Karpas-422 (cell line): ENCODE measurements around the gene TXNDC2. TPM values are rescaled to one million over a fixed set of nuclear protein-coding genes. Genes with fewer than 3 reads are reported as not detected.

Source experiments
- DNase-seq: peaks from one replicate; pipeline ENCODE4 v3.0.0-alpha.2; 2015
- H2AFZ ChIP-seq: fragments of 200-600 bp; sonication (generic); 2 replicates; pipeline ENCODE4 v1.6.1; 2014; ENCODE audit warnings: antibody characterized with exemption, low read length, mixed read lengths
- H3K27ac ChIP-seq: fragments of 200-600 bp; sonication (generic); 2 replicates; pipeline ENCODE4 v1.5.1; 2014; ENCODE audit warnings: mild to moderate bottlenecking, low read length, moderate library complexity
- H3K27me3 ChIP-seq: fragments of 200-600 bp; sonication (generic); 2 replicates; pipeline ENCODE4 v1.6.1; 2014; ENCODE audit warnings: low read length, mixed read lengths
- H3K36me3 ChIP-seq: fragments of 200-600 bp; sonication (generic); 2 replicates; pipeline ENCODE4 v1.6.1; 2014; ENCODE audit warnings: low read length, mixed read lengths; ENCODE audit not compliant: insufficient read depth
- H3K4me1 ChIP-seq: fragments of 200-600 bp; sonication (generic); 2 replicates; pipeline ENCODE4 v1.6.1; 2014; ENCODE audit warnings: mild to moderate bottlenecking, low read length, mixed read lengths
- H3K4me2 ChIP-seq: fragments of 200-600 bp; sonication (generic); 2 replicates; pipeline ENCODE4 v1.6.1; 2014; ENCODE audit warnings: low read length, low read depth, mild to moderate bottlenecking; ENCODE audit not compliant: poor library complexity, severe bottlenecking
- H3K4me3 ChIP-seq: fragments of 200-600 bp; sonication (generic); 2 replicates; pipeline ENCODE4 v1.5.1; 2014; ENCODE audit warnings: mild to moderate bottlenecking, antibody characterized with exemption, low read length, mixed read lengths
- H3K79me2 ChIP-seq: fragments of 200-600 bp; sonication (generic); 2 replicates; pipeline ENCODE4 v1.6.1; 2014; ENCODE audit warnings: mild to moderate bottlenecking, low read length, mixed read lengths
- H3K9ac ChIP-seq: fragments of 200-600 bp; sonication (generic); 2 replicates; pipeline ENCODE4 v1.6.0; 2014; ENCODE audit warnings: low read length
- H3K9me2 ChIP-seq: fragments of 200-600 bp; sonication (generic), shearing (Covaris generic); replicated peaks from 2 replicates; pipeline ENCODE4 v1.6.0; 2014; ENCODE audit warnings: mild to moderate bottlenecking, low read length, moderate library complexity; ENCODE audit not compliant: insufficient read depth
- H3K9me3 ChIP-seq: fragments of 300-700, 200-600 bp; sonication (generic); 2 replicates; pipeline ENCODE4 v1.6.1; 2014; ENCODE audit warnings: low read length, mixed read lengths
- H4K20me1 ChIP-seq: fragments of 200-600 bp; sonication (generic); 2 replicates; pipeline ENCODE4 v1.6.1; 2014; ENCODE audit warnings: mild to moderate bottlenecking, antibody characterized with exemption, low read length, low read depth; ENCODE audit not compliant: insufficient read depth
- total RNA-seq: library from RNA; depleted of rRNA; stranded (reverse); fragments of >200 nt; shearing (Covaris generic); gene quantifications from 2 replicates; pipeline ENCODE4 v1.2.3, GENCODE V29; 2014; ENCODE audit warnings: low replicate concordance

Gene TXNDC2
- total RNA-seq, 1 experiment from 2014 or later = not detected

GRCh38 chr18:9865764-9866490 lies 19.8 kb upstream of the TXNDC2 start:
- no peaks in the 10 kb centered on the region for H3K27me3 ChIP-seq
- H3K36me3 ChIP-seq = no peaks in the 10 kb centered on the region
- no peaks in the 10 kb centered on the region for H3K9me3 ChIP-seq
- no peak overlapping the region for H3K4me3 ChIP-seq
- no peak overlapping the region for H2AFZ ChIP-seq
- H3K4me1 ChIP-seq = peaks cover 11% of the 10 kb centered on the region
- no peak for DNase-seq
- no peak overlapping the region for H3K27ac ChIP-seq
- H3K9ac ChIP-seq = no peak overlapping the region
- H3K79me2 ChIP-seq = no peaks in the 10 kb centered on the region
- H3K9me2 ChIP-seq = no peaks in the 10 kb centered on the region
- no peaks in the 10 kb centered on the region for H4K20me1 ChIP-seq
- H3K4me2 ChIP-seq = no peak overlapping the region

- H3K27ac ChIP-seq = no peak overlapping the region
- no peak overlapping the region for H3K4me2 ChIP-seq
- no peaks in the 10 kb centered on the region for H3K36me3 ChIP-seq
- DNase-seq = no peak
- peaks cover 6% of the 10 kb centered on the region for H3K4me1 ChIP-seq
- no peak overlapping the region for H3K4me3 ChIP-seq
- no peak overlapping the region for H3K9ac ChIP-seq
- no peaks in the 10 kb centered on the region for H3K79me2 ChIP-seq
- H4K20me1 ChIP-seq = no peaks in the 10 kb centered on the region
- no peaks in the 10 kb centered on the region for H3K27me3 ChIP-seq
- H3K9me3 ChIP-seq = no peaks in the 10 kb centered on the region
- H2AFZ ChIP-seq = no peak overlapping the region
- no peaks in the 10 kb centered on the region for H3K9me2 ChIP-seq
Observed at GRCh38 chr18:9866627-9867026, 19.1 kb upstream of the TXNDC2 start.

GRCh38 chr18:9867071-9867594 lies 18.6 kb upstream of the TXNDC2 start:
- no peaks in the 10 kb centered on the region for H3K9me2 ChIP-seq
- no peak overlapping the region for H3K27ac ChIP-seq
- H3K9ac ChIP-seq = no peak overlapping the region
- no peaks in the 10 kb centered on the region for H3K79me2 ChIP-seq
- H3K9me3 ChIP-seq = no peaks in the 10 kb centered on the region
- H3K27me3 ChIP-seq = no peaks in the 10 kb centered on the region
- H3K4me2 ChIP-seq = no peak overlapping the region
- H2AFZ ChIP-seq = no peak overlapping the region
- no peak for DNase-seq
- no peaks in the 10 kb centered on the region for H4K20me1 ChIP-seq
- no peak overlapping the region for H3K4me3 ChIP-seq
- no peaks in the 10 kb centered on the region for H3K36me3 ChIP-seq
- H3K4me1 ChIP-seq = peaks cover 6% of the 10 kb centered on the region

- H3K4me2 ChIP-seq = no peak overlapping the region
Observed at GRCh38 chr18:9868857-9869714, 16.7 kb upstream of the TXNDC2 start.

GRCh38 chr18:9869715-9870430 lies 15.9 kb upstream of the TXNDC2 start:
- H4K20me1 ChIP-seq = no peaks in the 10 kb centered on the region

More at GRCh38 chr18:9868857-9869714, 16.7 kb upstream of the TXNDC2 start:
- Histone ChIP-seq H3K9me2 (no peaks in the 10 kb centered on the region), H3K27me3 (no peaks in the 10 kb centered on the region), H3K79me2 (no peaks in the 10 kb centered on the region), H3K9me3 (no peaks in the 10 kb centered on the region), H3K36me3 (no peaks in the 10 kb centered on the region), H3K27ac (no peak overlapping the region), H3K4me3 (no peak overlapping the region), H3K9ac (no peak overlapping the region), H3K4me1 (no peaks in the 10 kb centered on the region), H2AFZ (no peak overlapping the region), H4K20me1 (no peaks in the 10 kb centered on the region)
- DNase-seq = no peak

GRCh38 chr18:9870431-9871008 lies 15.3 kb upstream of the TXNDC2 start:
- H3K9me3 ChIP-seq = no peaks in the 10 kb centered on the region
- no peaks in the 10 kb centered on the region for H3K27me3 ChIP-seq
- H3K9ac ChIP-seq = no peak overlapping the region
- H3K27ac ChIP-seq = no peak overlapping the region
- no peak overlapping the region for H3K4me2 ChIP-seq
- no peak overlapping the region for H2AFZ ChIP-seq
- no peaks in the 10 kb centered on the region for H3K36me3 ChIP-seq
- no peaks in the 10 kb centered on the region for H3K4me1 ChIP-seq
- H3K79me2 ChIP-seq = no peaks in the 10 kb centered on the region
- no peak for DNase-seq
- no peaks in the 10 kb centered on the region for H4K20me1 ChIP-seq
- H3K4me3 ChIP-seq = no peak overlapping the region
- no peaks in the 10 kb centered on the region for H3K9me2 ChIP-seq

More at GRCh38 chr18:9869715-9870430, 15.9 kb upstream of the TXNDC2 start:
- Histone ChIP-seq H3K9ac (no peak overlapping the region), H3K36me3 (no peaks in the 10 kb centered on the region), H3K79me2 (no peaks in the 10 kb centered on the region), H3K4me1 (no peaks in the 10 kb centered on the region), H3K27me3 (no peaks in the 10 kb centered on the region), H2AFZ (no peak overlapping the region), H3K9me3 (no peaks in the 10 kb centered on the region), H3K27ac (no peak overlapping the region), H3K4me3 (no peak overlapping the region), H3K9me2 (no peaks in the 10 kb centered on the region), H3K4me2 (no peak overlapping the region)
- DNase-seq = no peak

- Histone ChIP-seq H3K9me2 (no peaks in the 10 kb centered on the region), H4K20me1 (no peaks in the 10 kb centered on the region), H3K4me1 (no peaks in the 10 kb centered on the region), H3K4me2 (no peak overlapping the region), H3K36me3 (no peaks in the 10 kb centered on the region), H3K27ac (no peak overlapping the region), H3K9ac (no peak overlapping the region), H3K4me3 (no peak overlapping the region), H2AFZ (no peak overlapping the region), H3K27me3 (no peaks in the 10 kb centered on the region), H3K79me2 (no peaks in the 10 kb centered on the region), H3K9me3 (no peaks in the 10 kb centered on the region)
- DNase-seq = no peak
Observed at GRCh38 chr18:9871244-9871746, 14.5 kb upstream of the TXNDC2 start.
